ENCODE results near the gene BORCS5.

BORCS5 gene

GRCh38 chr12:12506496-12506890 lies 149.6 kb downstream of the BORCS5 start:
- ChIA-PET POLR2A (interaction anchor here (0.6 kb wide), 1 partner anchor 59 kb away, joined by 3 read pairs; no protein-coding TSS in a partner anchor), CTCF (interaction anchor here (0.9 kb wide), 2 partner anchors 10 to 57 kb away, joined by 3 read pairs; no protein-coding TSS in a partner anchor)
- no peak for DNase-seq (ENCODE audit: low read depth, low spot score)
- TF ChIP-seq, protein P1, sequence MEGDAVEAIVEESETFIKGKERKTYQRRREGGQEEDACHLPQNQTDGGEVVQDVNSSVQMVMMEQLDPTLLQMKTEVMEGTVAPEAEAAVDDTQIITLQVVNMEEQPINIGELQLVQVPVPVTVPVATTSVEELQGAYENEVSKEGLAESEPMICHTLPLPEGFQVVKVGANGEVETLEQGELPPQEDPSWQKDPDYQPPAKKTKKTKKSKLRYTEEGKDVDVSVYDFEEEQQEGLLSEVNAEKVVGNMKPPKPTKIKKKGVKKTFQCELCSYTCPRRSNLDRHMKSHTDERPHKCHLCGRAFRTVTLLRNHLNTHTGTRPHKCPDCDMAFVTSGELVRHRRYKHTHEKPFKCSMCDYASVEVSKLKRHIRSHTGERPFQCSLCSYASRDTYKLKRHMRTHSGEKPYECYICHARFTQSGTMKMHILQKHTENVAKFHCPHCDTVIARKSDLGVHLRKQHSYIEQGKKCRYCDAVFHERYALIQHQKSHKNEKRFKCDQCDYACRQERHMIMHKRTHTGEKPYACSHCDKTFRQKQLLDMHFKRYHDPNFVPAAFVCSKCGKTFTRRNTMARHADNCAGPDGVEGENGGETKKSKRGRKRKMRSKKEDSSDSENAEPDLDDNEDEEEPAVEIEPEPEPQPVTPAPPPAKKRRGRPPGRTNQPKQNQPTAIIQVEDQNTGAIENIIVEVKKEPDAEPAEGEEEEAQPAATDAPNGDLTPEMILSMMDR (IDR thresholded peaks at IDR 0.05; ENCODE audit: insufficient read depth, low read length, missing control alignments): no peak
- no peak overlapping the region for H3K4me3 ChIP-seq (ENCODE audit: low read depth, low read length)

DNA sequence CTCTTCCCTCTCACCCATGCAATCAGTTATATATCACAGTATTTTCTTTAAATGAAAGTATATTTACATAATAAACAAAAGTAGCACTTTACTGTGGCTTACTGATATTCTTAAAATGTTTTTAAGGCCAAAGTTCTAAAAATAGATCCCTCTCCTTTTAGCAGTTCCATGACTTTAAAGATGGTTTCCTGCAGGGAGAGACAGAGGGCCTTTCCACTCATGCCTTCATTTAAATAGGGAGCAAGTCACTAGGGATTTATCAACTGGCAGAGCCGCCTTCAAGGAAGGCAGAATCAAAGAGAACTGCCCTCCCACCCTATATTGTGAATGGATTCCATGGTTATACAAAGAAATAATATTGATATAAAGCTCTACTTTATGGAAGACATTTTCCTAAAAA lies 150.2 kb downstream of the BORCS5 start:
- no peak overlapping the region for H3K4me3 ChIP-seq (ENCODE audit: low read depth, low read length)
- POLR2A ChIA-PET: no interaction called here
- CTCF ChIA-PET: interaction anchor here (0.9 kb wide), 1 partner anchor 9 kb away, joined by 3 read pairs; no protein-coding TSS in a partner anchor
- TF ChIP-seq, protein P1 (IDR thresholded peaks at IDR 0.05; ENCODE audit: insufficient read depth, low read length, missing control alignments): no peak
- DNase-seq (ENCODE audit: low read depth, low spot score): no peak

GRCh38 chr12:12508612-12509011 lies 151.7 kb downstream of the BORCS5 start:
- TF ChIP-seq, protein P1 (IDR thresholded peaks at IDR 0.05; ENCODE audit: insufficient read depth, low read length, missing control alignments): no peak
- POLR2A ChIA-PET: no interaction called here
- CTCF ChIA-PET: no interaction called here
- no peak overlapping the region for H3K4me3 ChIP-seq (ENCODE audit: low read depth, low read length)
- DNase-seq (ENCODE audit: low read depth, low spot score): no peak

GRCh38 chr12:12510141-12510540 lies 153.3 kb downstream of the BORCS5 start:
- TF ChIP-seq, protein P1 (IDR thresholded peaks at IDR 0.05; ENCODE audit: insufficient read depth, low read length, missing control alignments): no peak
- POLR2A ChIA-PET: interaction anchor here (0.6 kb wide), 1 partner anchor 184 kb away, joined by 3 read pairs; no protein-coding TSS in a partner anchor
- no peak for DNase-seq (ENCODE audit: low read depth, low spot score)
- no peak overlapping the region for H3K4me3 ChIP-seq (ENCODE audit: low read depth, low read length)
- CTCF ChIA-PET: no interaction called here

- POLR2A ChIA-PET: no interaction called here
- CTCF ChIA-PET: no interaction called here
- no peak for DNase-seq (ENCODE audit: low read depth, low spot score)
- TF ChIP-seq, protein P1 (IDR thresholded peaks at IDR 0.05; ENCODE audit: insufficient read depth, low read length, missing control alignments): no peak
- no peak overlapping the region for H3K4me3 ChIP-seq (ENCODE audit: low read depth, low read length)
These were observed 153.7 kb downstream of the BORCS5 start for GRCh38 chr12:12510551-12510950.

DNA sequence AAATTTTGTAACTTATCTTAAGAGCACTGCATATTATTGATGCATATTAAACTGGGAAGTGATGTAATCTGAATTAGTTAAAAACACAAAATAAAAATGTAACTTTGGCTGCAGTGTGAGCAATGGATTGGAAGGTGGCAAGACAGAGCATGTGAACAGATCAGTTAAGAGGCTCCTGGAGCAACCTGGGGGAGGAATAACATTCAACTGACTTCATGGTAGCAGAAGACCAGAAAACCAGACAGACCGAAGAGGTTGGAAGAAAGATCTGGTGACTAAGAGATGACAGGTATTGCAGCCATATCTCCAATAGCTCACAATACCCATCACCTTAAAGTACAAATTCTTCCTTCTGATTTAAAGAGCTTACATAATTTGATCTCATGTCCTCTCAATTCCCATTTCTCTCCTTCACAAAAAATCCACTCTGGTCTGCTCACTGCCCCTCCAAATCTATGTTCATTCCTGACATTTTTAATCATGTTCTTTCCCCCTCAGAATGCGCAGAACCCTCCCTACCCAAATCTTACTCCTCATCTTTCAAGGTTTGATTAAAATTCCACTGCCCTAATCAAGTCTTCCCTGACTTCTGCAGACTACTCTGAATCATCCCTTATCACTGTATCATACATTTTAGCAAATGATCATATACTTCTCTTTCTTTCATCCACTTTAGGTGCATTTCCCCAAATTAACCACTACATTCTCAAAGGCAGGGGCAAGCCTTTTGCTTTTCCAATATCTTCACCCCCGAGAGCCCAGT lies 154.3 kb downstream of the BORCS5 start:
- TF ChIP-seq, protein P1 (IDR thresholded peaks at IDR 0.05; ENCODE audit: insufficient read depth, low read length, missing control alignments): no peak
- no peak overlapping the region for H3K4me3 ChIP-seq (ENCODE audit: low read depth, low read length)
- DNase-seq (ENCODE audit: low read depth, low spot score): no peak
- POLR2A ChIA-PET: no interaction called here
- CTCF ChIA-PET: no interaction called here
